OCI-LY7 (cell line): ENCODE measurements around the gene GOLGA8G. TPM values are rescaled to one million over a fixed set of nuclear protein-coding genes. Genes with fewer than 3 reads are reported as not detected.
"Not testable (repeated sequence)": the region's sequence is repeated elsewhere in the genome, so short reads cannot be mapped to it uniquely, and the experiment has no call there.

Source experiments
- Bru-seq: library from RNA; stranded (reverse); fragments of 400-500 nt; gene quantifications from one replicate; lab custom pipeline; 2021; lab: Mats Ljungman, UMichigan
- BruChase-seq, 2 experiments: library from RNA; stranded (reverse); fragments of 400-500 nt; gene quantifications; one replicate each; lab custom pipeline; 2021; lab: Mats Ljungman, UMichigan
- BruUV-seq: library from RNA; stranded (reverse); fragments of 400-500 nt; replicated peaks from 2 replicates; lab custom pipeline; 2021; lab: Mats Ljungman, UMichigan
- CTCF ChIA-PET: fragments of 300-600 bp; sonication (Branson Sonifier 250); formaldehyde crosslinking; loops from one replicate; lab custom pipeline; 2022; ENCODE audit warnings: antibody characterized with exemption; ENCODE audit not compliant: unreplicated experiment; lab: Charles Lee
- POLR2A ChIA-PET: fragments of 300-600 bp; sonication (Branson Sonifier 250); formaldehyde crosslinking; loops from one replicate; lab custom pipeline; 2022; ENCODE audit warnings: antibody characterized with exemption; lab: Charles Lee
- DNase-seq: peaks from one replicate; pipeline ENCODE4 v3.0.0-alpha.2; 2015; ENCODE audit warnings: low spot score
- H2AFZ ChIP-seq: fragments of 200-600 bp; sonication (generic), shearing (Covaris generic); 2 replicates; pipeline ENCODE4 v1.6.1; 2014; ENCODE audit warnings: mild to moderate bottlenecking, antibody characterized with exemption, low read length, moderate library complexity
- H3K27ac ChIP-seq: fragments of 200-600 bp; sonication (generic); 2 replicates; pipeline ENCODE4 v1.5.1; 2014; ENCODE audit warnings: mixed run types, low read depth, mild to moderate bottlenecking, moderate library complexity, low read length, inconsistent platforms; ENCODE audit not compliant: poor library complexity, severe bottlenecking
- H3K36me3 ChIP-seq: fragments of 200-600 bp; sonication (generic); 2 replicates; pipeline ENCODE4 v1.6.1; 2014; ENCODE audit warnings: mild to moderate bottlenecking, antibody characterized with exemption, low read length, moderate library complexity, mixed read lengths; ENCODE audit not compliant: insufficient read depth
- H3K4me1 ChIP-seq: fragments of 200-600 bp; sonication (generic); 2 replicates; pipeline ENCODE4 v1.5.1; 2014; ENCODE audit warnings: mild to moderate bottlenecking, low read length; ENCODE audit not compliant: insufficient read depth, poor library complexity, severe bottlenecking
- H3K4me2 ChIP-seq: fragments of 200-600 bp; sonication (generic); 2 replicates; pipeline ENCODE4 v1.6.1; 2014; ENCODE audit warnings: mild to moderate bottlenecking, low read length
- H3K4me3 ChIP-seq: fragments of 200-600 bp; sonication (generic); 2 replicates; pipeline ENCODE4 v1.5.1; 2014; ENCODE audit warnings: mild to moderate bottlenecking, low read depth, low read length; ENCODE audit not compliant: poor library complexity, severe bottlenecking
- H3K79me2 ChIP-seq: fragments of 200-600 bp; sonication (generic); 2 replicates; pipeline ENCODE4 v1.6.1; 2016; ENCODE audit warnings: low read depth, mild to moderate bottlenecking, low read length, moderate library complexity, mixed read lengths; ENCODE audit not compliant: insufficient read depth
- H3K9me2 ChIP-seq: fragments of 200-600 bp; sonication (generic); 2 replicates; pipeline ENCODE4 v1.6.1; 2016; ENCODE audit warnings: mild to moderate bottlenecking, low read length, mixed read lengths; ENCODE audit not compliant: insufficient read depth
- H3K9me3 ChIP-seq: fragments of 200-600 bp; sonication (generic); 2 replicates; pipeline ENCODE4 v1.6.1; 2014; ENCODE audit warnings: mild to moderate bottlenecking, mixed run types, low read length, mixed read lengths
- H4K20me1 ChIP-seq: fragments of 200-600 bp; sonication (generic); 2 replicates; pipeline ENCODE4 v1.6.1; 2014; ENCODE audit warnings: mild to moderate bottlenecking, antibody characterized with exemption, low read length, moderate library complexity, mixed read lengths; ENCODE audit not compliant: insufficient read depth
- intact Hi-C: fragments of 100-400 bp; cut with micrococcal nuclease; formaldehyde crosslinking; loops from one replicate; pipeline ENCODE4 v1.10.0; 2022; ENCODE audit not compliant: unreplicated experiment
- long read RNA-seq: library from polyadenylated mRNA; stranded (forward); transcript quantifications from one replicate; pipeline ENCODE4 v2.0.0, GENCODE V29; 2022
- total RNA-seq, 2 experiments: library from RNA; depleted of rRNA in 1 of 2; stranded (reverse); fragments of >200 nt in 1 of 2; shearing (Covaris generic) in 1 of 2; gene quantifications; 2 replicates each; pipeline ENCODE4 v1.2.3, GENCODE V29; 2014 to 2022

GOLGA8G gene, protein sequence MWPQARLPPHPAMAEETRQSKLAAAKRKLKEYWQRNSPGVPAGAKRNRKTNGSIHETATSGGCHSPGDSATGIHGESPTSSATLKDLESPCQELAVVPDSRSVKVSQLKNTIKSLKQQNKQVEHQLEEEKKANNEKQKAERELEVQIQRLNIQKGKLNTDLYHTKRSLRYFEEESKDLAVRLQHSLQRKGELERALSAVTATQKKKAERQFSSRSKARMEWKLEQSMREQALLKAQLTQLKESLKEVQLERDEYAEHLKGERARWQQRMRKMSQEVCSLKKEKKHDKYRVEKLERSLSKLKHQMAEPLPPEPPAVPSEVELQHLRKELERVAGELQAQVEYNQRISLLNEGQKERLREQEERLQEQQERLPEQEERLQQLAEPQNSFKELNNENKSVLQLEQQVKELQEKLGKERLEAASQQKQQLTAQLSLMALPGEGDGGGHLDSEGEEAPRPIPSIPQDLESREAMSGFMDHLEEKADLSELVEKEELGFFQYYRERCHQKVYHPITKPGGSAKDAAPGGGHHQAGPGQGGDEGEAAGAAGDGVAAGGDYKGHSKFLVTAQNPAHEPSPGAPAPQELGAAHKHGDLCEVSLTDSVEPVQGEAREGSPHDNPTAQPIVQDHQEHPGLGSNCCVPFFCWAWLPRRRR
- total RNA-seq (2014; rRNA removed; shearing (Covaris generic)) (not detected in 2 replicates), total RNA-seq (2022) (not detected in 2 replicates), Bru-seq, nascent RNA (not detected), BruChase-seq, experiment 1, labeled RNA remaining after a 6-hour chase (not detected), BruChase-seq, experiment 2, labeled RNA remaining after a 2-hour chase (not detected)
- long read RNA-seq = 0 reads

- H3K9me3 ChIP-seq, H3K79me2 ChIP-seq, DNase-seq, H3K4me2 ChIP-seq, H3K9me2 ChIP-seq, CTCF ChIA-PET, H3K4me3 ChIP-seq, H3K27ac ChIP-seq, H3K4me1 ChIP-seq, POLR2A ChIA-PET, BruUV-seq, H2AFZ ChIP-seq, H3K36me3 ChIP-seq, intact Hi-C loops, H4K20me1 ChIP-seq: not testable (repeated sequence)
Observed at GRCh38 chr15:28532954-28533353, at the start of gene GOLGA8G. GOLGA8G (minus strand) TSS chr15:28532971; CDS start chr15:28532909, 62 bp downstream.

GRCh38 chr15:28573351-28573750 is 40.6 kb upstream of the GOLGA8G start:
- intact Hi-C loops, H3K79me2 ChIP-seq, BruUV-seq, H3K9me2 ChIP-seq, H2AFZ ChIP-seq, H3K4me1 ChIP-seq, H3K36me3 ChIP-seq, H3K9me3 ChIP-seq, CTCF ChIA-PET, POLR2A ChIA-PET, H4K20me1 ChIP-seq, H3K4me2 ChIP-seq, DNase-seq, H3K27ac ChIP-seq, H3K4me3 ChIP-seq: not testable (repeated sequence)

GRCh38 chr15:28553268-28553667 is 20.5 kb upstream of the GOLGA8G start, which contains the start of gene GOLGA6L25:
GOLGA6L25 (plus strand) TSS chr15:28553568; CDS start chr15:28553629, 61 bp downstream.
- intact Hi-C loops, CTCF ChIA-PET, H4K20me1 ChIP-seq, H3K4me3 ChIP-seq, H3K4me2 ChIP-seq, H3K27ac ChIP-seq, H3K9me2 ChIP-seq, H3K4me1 ChIP-seq, DNase-seq, H2AFZ ChIP-seq, POLR2A ChIA-PET, H3K9me3 ChIP-seq, H3K36me3 ChIP-seq, H3K79me2 ChIP-seq, BruUV-seq: not testable (repeated sequence)

DNA sequence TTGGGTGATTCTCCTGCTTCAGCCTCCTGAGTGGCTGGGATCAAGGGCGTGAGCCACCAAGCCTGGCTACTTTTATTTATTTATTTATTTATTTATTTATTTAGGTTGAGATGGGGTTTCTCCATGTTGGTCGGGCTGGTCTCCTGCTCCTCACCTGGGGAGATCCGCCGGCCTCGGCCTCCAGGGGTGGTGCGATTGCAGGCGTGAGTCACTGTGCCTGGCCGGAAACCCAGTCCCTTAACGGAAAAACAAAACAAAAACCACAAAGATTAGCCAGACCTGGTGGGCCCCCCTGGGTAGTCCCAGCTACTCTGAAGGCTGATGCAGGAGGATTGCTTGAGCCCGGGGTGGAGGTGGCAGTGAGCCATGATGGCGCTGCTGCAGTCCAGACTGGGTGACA is 17.6 kb downstream of the GOLGA8G start:
- BruUV-seq, POLR2A ChIA-PET: not testable (repeated sequence)

GRCh38 chr15:28514128-28514527 is 18.6 kb downstream of the GOLGA8G start:
- BruUV-seq, H2AFZ ChIP-seq, intact Hi-C loops, H3K4me1 ChIP-seq, POLR2A ChIA-PET, H3K27ac ChIP-seq, H3K4me2 ChIP-seq, H3K4me3 ChIP-seq, CTCF ChIA-PET, H3K36me3 ChIP-seq, H3K9me2 ChIP-seq, DNase-seq, H3K79me2 ChIP-seq, H3K9me3 ChIP-seq, H4K20me1 ChIP-seq: not testable (repeated sequence)

More for the DNA sequence above, 17.6 kb downstream of the GOLGA8G start:
- H3K9me3 ChIP-seq, intact Hi-C loops, H3K79me2 ChIP-seq, H4K20me1 ChIP-seq, CTCF ChIA-PET, DNase-seq, H3K36me3 ChIP-seq, H3K4me1 ChIP-seq, H3K9me2 ChIP-seq, H2AFZ ChIP-seq, H3K4me2 ChIP-seq, H3K4me3 ChIP-seq, H3K27ac ChIP-seq: not testable (repeated sequence)

DNA sequence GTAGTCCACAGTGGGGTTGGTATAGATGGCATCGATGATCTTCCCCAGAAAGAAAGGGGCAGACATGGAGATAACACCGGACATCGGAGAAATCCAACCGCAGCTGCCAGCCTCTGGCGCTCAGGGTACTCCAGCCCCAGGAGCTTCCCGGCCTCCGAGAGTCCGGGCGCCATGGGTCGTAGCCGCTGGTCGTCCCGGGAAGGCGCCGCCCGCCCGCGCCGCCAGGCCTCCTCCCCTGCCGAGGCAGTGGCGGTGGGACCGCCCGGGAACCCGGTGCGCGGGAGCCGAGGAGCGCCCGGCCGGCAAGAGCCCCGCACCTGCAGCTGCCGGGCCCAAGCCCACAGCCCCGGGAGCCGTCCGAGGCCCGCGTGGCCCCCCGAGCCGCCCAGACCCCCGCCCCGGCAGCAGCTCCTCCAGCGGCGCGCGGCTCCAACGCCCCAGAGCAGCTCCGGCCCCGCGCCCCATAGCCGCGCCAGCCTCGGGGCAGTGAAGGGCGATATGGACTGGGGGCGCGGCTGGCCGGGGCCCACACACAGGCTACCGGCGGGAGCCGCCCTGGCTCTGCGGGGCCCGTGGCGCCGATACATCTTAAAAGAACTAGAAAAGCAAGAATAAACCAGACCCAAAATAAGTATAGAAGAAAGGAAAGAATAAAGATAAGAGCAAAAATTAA is 24.4 kb downstream of the GOLGA8G start:
- H3K79me2 ChIP-seq, intact Hi-C loops, POLR2A ChIA-PET, CTCF ChIA-PET, H3K9me2 ChIP-seq, DNase-seq, H2AFZ ChIP-seq, H3K4me2 ChIP-seq, H3K9me3 ChIP-seq, H3K27ac ChIP-seq, H3K4me3 ChIP-seq, H3K36me3 ChIP-seq, BruUV-seq, H4K20me1 ChIP-seq, H3K4me1 ChIP-seq: not testable (repeated sequence)
